HEK293 (cell line): Measurements from ENCODE around the gene IL36G.

ENCODE experiments used
- CTCF ChIA-PET: fragments of 350-600 bp; formaldehyde crosslinking; extraction: SDS; loops from one replicate; lab custom pipeline; 2021; ENCODE audit warnings: antibody characterized with exemption; lab: Yijun Ruan, JAX
- POLR2A ChIA-PET: fragments of 300-600 bp; formaldehyde crosslinking; extraction: SDS; loops from one replicate; lab custom pipeline; 2020; ENCODE audit warnings: antibody characterized with exemption, inconsistent platforms; lab: Yijun Ruan, JAX
- H3K27ac ChIP-seq: fragments of 200-500 bp; sonication (Bioruptor generic); 2 replicates; pipeline ENCODE4 v1.5.1; 2014; ENCODE audit warnings: low read depth, low read length, control low read depth, inconsistent platforms; ENCODE audit errors: extremely low read depth
- H3K36me3 ChIP-seq, 2 experiments: fragments of 200-500 bp in 1 of 2; sonication (Bioruptor generic) in 1 of 2; 1 replicate in 1 of 2; 2 replicates in 1 of 2; pipeline ENCODE4 v1.5.1; 2014 to 2017; ENCODE audit warnings: inconsistent platforms in 2 of 2, low read length in 2 of 2; ENCODE audit not compliant: control insufficient read depth in 2 of 2, insufficient read depth in 1 of 2
- H3K4me1 ChIP-seq: fragments of 200-500 bp; sonication (Bioruptor generic); 2 replicates; pipeline ENCODE4 v1.5.1; 2014; ENCODE audit warnings: mild to moderate bottlenecking, low read length, inconsistent platforms; ENCODE audit not compliant: control insufficient read depth, insufficient read depth
- H3K4me3 ChIP-seq: 2 replicates; pipeline ENCODE4 v1.5.1; 2011; ENCODE audit warnings: low read depth, mild to moderate bottlenecking, control low read depth, low read length, moderate library complexity
- H3K9me3 ChIP-seq: fragments of 200-500 bp; sonication (Bioruptor generic); 2 replicates; pipeline ENCODE4 v1.5.1; 2014; ENCODE audit warnings: low read depth, low read length, inconsistent platforms; ENCODE audit not compliant: control insufficient read depth, insufficient read depth
- BCL11A ChIP-seq: fragments of 450-650 bp; formaldehyde crosslinking; IDR thresholded peaks from 2 replicates; pipeline ENCODE4 v1.5.1; 2016; ENCODE audit warnings: low read depth, missing biosample characterization, missing genetic modification characterization
- BCL11B ChIP-seq: fragments of 450-650 bp; formaldehyde crosslinking; IDR thresholded peaks from 2 replicates; pipeline ENCODE4 v1.5.1; 2016; ENCODE audit warnings: low read depth, missing biosample characterization, missing genetic modification characterization
- FEZF1 ChIP-seq: fragments of 450-650 bp; formaldehyde crosslinking; IDR thresholded peaks from 2 replicates; pipeline ENCODE4 v1.5.1; 2016; ENCODE audit warnings: missing biosample characterization, missing genetic modification characterization
- OSR2 ChIP-seq: fragments of 450-650 bp; formaldehyde crosslinking; IDR thresholded peaks from 2 replicates; pipeline ENCODE4 v1.5.1; 2016; ENCODE audit warnings: missing biosample characterization, missing genetic modification characterization
- RBAK ChIP-seq: fragments of 450-650 bp; formaldehyde crosslinking; IDR thresholded peaks from 2 replicates; pipeline ENCODE4 v1.5.1; 2016; ENCODE audit warnings: missing biosample characterization, missing genetic modification characterization
- SP2 ChIP-seq: fragments of 450-650 bp; formaldehyde crosslinking; IDR thresholded peaks from 2 replicates; pipeline ENCODE4 v1.5.1; 2016; ENCODE audit warnings: missing biosample characterization, missing genetic modification characterization
- YY1 ChIP-seq: fragments of 450-650 bp; formaldehyde crosslinking; IDR thresholded peaks from 2 replicates; pipeline ENCODE4 v1.5.1; 2018; ENCODE audit warnings: missing biosample characterization, missing genetic modification characterization
- ZFP69B ChIP-seq: fragments of 450-650 bp; formaldehyde crosslinking; IDR thresholded peaks from 2 replicates; pipeline ENCODE4 v1.5.1; 2016; ENCODE audit warnings: missing biosample characterization, missing genetic modification characterization
- ZNF112 ChIP-seq: fragments of 450-650 bp; formaldehyde crosslinking; IDR thresholded peaks from 2 replicates; pipeline ENCODE4 v1.5.0; 2017; ENCODE audit warnings: missing biosample characterization, missing genetic modification characterization
- ZNF114 ChIP-seq: fragments of 450-650 bp; formaldehyde crosslinking; IDR thresholded peaks from 2 replicates; pipeline ENCODE4 v1.5.0; 2017; ENCODE audit warnings: missing biosample characterization, missing genetic modification characterization
- ZNF16 ChIP-seq: fragments of 450-650 bp; formaldehyde crosslinking; IDR thresholded peaks from 2 replicates; pipeline ENCODE4 v1.5.1; 2016; ENCODE audit warnings: low read depth, missing biosample characterization, missing genetic modification characterization
- ZNF202 ChIP-seq: fragments of 450-650 bp; formaldehyde crosslinking; IDR thresholded peaks from 2 replicates; pipeline ENCODE4 v1.5.1; 2016; ENCODE audit warnings: missing biosample characterization, missing genetic modification characterization, borderline replicate concordance
- ZNF239 ChIP-seq: fragments of 450-650 bp; formaldehyde crosslinking; IDR thresholded peaks from 2 replicates; pipeline ENCODE4 v1.5.1; 2016; ENCODE audit warnings: missing biosample characterization, missing genetic modification characterization
- ZNF341 ChIP-seq: fragments of 450-650 bp; formaldehyde crosslinking; IDR thresholded peaks from 2 replicates; pipeline ENCODE4; 2016; ENCODE audit warnings: low read depth, missing biosample characterization, missing genetic modification characterization
- ZNF366 ChIP-seq: fragments of 450-650 bp; formaldehyde crosslinking; conservative IDR thresholded peaks from 2 replicates; pipeline ENCODE4 v1.5.1; 2016; ENCODE audit warnings: missing biosample characterization, missing genetic modification characterization
- ZNF416 ChIP-seq: fragments of 450-650 bp; formaldehyde crosslinking; IDR thresholded peaks from 2 replicates; pipeline ENCODE4 v1.5.1; 2016; ENCODE audit warnings: missing biosample characterization, missing genetic modification characterization
- ZNF426 ChIP-seq: fragments of 450-650 bp; formaldehyde crosslinking; IDR thresholded peaks from 2 replicates; pipeline ENCODE4 v1.5.1; 2017; ENCODE audit warnings: missing biosample characterization, missing genetic modification characterization, mild to moderate bottlenecking, inconsistent platforms, moderate library complexity
- ZNF660 ChIP-seq: fragments of 450-650 bp; IDR thresholded peaks from 2 replicates; pipeline ENCODE4 v1.5.1; 2018; ENCODE audit warnings: missing biosample characterization, mild to moderate bottlenecking, missing genetic modification characterization
- ZNF677 ChIP-seq: fragments of 450-650 bp; IDR thresholded peaks from 2 replicates; pipeline ENCODE4 v1.5.0; 2018; ENCODE audit warnings: missing biosample characterization, mild to moderate bottlenecking, missing genetic modification characterization, moderate library complexity
- ZNF747 ChIP-seq: fragments of 450-650 bp; formaldehyde crosslinking; IDR thresholded peaks from 2 replicates; pipeline ENCODE4 v1.5.1; 2016; ENCODE audit warnings: missing biosample characterization, missing genetic modification characterization
- ZNF785 ChIP-seq: fragments of 450-650 bp; formaldehyde crosslinking; IDR thresholded peaks from 2 replicates; pipeline ENCODE4 v1.5.1; 2016; ENCODE audit warnings: missing biosample characterization, missing genetic modification characterization
- ZNF830 ChIP-seq: fragments of 450-650 bp; IDR thresholded peaks from 2 replicates; pipeline ENCODE4 v1.5.0; 2018; ENCODE audit warnings: missing biosample characterization, missing genetic modification characterization, low read depth, mild to moderate bottlenecking, moderate library complexity
- ZSCAN23 ChIP-seq: fragments of 450-650 bp; formaldehyde crosslinking; IDR thresholded peaks from 2 replicates; pipeline ENCODE4 v1.5.1; 2016; ENCODE audit warnings: missing biosample characterization, missing genetic modification characterization
- TF ChIP-seq, protein P1 (sequence below): fragments of 450-650 bp; formaldehyde crosslinking; IDR thresholded peaks from 2 replicates; pipeline ENCODE4 v1.5.1; 2016; ENCODE audit warnings: missing biosample characterization, missing genetic modification characterization
- TF ChIP-seq, protein P2 (sequence below): fragments of 450-650 bp; formaldehyde crosslinking; IDR thresholded peaks from 2 replicates; pipeline ENCODE4 v1.5.1; 2017; ENCODE audit warnings: missing biosample characterization, missing genetic modification characterization
- TF ChIP-seq, protein P3 (sequence below): fragments of 450-650 bp; formaldehyde crosslinking; IDR thresholded peaks from 2 replicates; pipeline ENCODE4 v1.5.1; 2016; ENCODE audit warnings: missing biosample characterization, missing genetic modification characterization
- TF ChIP-seq, protein P4 (sequence below): sonication (generic); formaldehyde crosslinking; IDR thresholded peaks from 2 replicates; pipeline ENCODE4 v1.8.1; 2022; ENCODE audit warnings: mild to moderate bottlenecking, moderate library complexity, missing genetic modification reagents

IL36G gene

DNA sequence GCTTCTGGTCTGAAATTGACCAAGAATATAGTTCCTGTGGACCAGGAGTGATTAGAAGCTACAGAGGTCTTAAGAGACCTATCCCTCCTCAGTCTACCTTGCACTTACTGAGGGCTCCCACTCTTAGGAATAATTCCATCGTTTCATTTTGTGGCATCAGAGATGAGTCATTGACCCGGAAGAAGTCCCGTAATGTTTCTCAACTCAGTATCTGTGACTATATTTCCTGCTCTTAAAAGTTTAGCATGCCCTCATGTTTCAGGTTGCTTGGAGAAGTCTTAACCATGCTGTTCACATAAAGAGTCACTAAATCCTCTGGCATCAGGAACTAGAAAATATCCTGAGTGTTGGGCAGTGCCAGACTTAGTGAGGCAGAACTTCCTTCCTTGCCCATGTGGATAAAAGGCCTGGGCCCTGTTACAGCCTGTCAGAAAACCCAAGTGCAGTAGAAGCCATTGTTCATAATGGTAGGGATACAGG, 27.3 kb downstream of the IL36G start, which contains the start of gene IL36A (continued):
- TF ChIP-seq ZNF341 (no peak), ZFP69B (tag by site-specific recombination) (no peak)

DNA sequence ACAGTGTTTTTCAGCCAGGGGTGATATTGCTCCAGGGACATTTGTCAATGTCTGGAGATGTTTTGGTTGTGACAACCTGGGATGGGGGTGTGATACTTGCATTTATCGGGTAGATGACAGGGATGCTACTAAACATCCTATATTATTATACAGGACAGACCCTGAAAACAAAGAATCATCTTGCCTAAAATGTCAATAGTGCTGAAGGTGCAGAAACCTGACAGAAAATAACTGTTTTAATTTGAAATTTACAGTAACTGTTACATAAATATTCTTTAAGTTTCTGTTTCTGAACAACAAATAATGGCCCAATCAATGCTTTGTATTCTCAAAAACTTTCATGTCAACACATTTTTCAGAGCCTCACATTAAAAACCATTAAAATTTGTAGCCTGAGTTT, 29.4 kb downstream of the IL36G start:
- CTCF ChIA-PET: no interaction called here
- no peak for TF ChIP-seq ZNF747
- TF ChIP-seq ZNF366 (tag by site-specific recombination): no peak
- no peak for TF ChIP-seq ZNF16
- TF ChIP-seq, protein P1, sequence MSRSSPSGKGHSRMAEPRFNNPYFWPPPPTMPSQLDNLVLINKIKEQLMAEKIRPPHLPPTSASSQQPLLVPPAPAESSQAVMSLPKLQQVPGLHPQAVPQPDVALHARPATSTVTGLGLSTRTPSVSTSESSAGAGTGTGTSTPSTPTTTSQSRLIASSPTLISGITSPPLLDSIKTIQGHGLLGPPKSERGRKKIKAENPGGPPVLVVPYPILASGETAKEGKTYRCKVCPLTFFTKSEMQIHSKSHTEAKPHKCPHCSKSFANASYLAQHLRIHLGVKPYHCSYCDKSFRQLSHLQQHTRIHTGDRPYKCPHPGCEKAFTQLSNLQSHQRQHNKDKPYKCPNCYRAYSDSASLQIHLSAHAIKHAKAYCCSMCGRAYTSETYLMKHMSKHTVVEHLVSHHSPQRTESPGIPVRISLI: no peak
- no peak for TF ChIP-seq ZNF112 (tag by site-specific recombination)
- TF ChIP-seq, protein P2, sequence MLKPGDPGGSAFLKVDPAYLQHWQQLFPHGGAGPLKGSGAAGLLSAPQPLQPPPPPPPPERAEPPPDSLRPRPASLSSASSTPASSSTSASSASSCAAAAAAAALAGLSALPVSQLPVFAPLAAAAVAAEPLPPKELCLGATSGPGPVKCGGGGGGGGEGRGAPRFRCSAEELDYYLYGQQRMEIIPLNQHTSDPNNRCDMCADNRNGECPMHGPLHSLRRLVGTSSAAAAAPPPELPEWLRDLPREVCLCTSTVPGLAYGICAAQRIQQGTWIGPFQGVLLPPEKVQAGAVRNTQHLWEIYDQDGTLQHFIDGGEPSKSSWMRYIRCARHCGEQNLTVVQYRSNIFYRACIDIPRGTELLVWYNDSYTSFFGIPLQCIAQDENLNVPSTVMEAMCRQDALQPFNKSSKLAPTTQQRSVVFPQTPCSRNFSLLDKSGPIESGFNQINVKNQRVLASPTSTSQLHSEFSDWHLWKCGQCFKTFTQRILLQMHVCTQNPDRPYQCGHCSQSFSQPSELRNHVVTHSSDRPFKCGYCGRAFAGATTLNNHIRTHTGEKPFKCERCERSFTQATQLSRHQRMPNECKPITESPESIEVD: no peak
- TF ChIP-seq ZNF426 (tag by site-specific recombination): no peak
- TF ChIP-seq ZNF660 (tag by site-specific recombination): no peak
- H3K4me3 ChIP-seq: no peak overlapping the region
- H3K4me1 ChIP-seq: no peaks in the 10 kb centered on the region
- POLR2A ChIA-PET: no interaction called here
- no peaks in the 10 kb centered on the region for H3K9me3 ChIP-seq
- no peaks in the 10 kb centered on the region for H3K36me3 ChIP-seq
- no peak overlapping the region for H3K27ac ChIP-seq

DNA sequence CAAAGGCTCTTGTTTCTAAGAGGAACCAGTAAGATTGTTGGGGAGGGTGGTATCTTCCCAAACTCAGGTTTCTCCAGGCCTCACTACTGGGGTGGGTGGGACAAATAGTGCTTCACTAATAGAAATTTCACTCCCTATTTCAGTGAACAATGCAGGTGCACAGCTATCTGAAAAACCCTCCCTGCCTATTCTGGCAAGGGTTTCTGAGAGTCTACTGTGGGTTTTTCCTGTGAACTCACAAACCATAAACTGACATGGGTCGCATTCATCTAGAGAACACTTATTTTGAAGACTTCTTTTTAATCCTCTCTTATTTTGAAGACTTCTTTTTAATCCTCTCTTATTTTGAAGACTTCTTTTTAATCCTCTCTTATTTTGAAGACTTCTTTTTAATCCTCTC, 31.8 kb downstream of the IL36G start:
- Histone ChIP-seq H3K27ac (no peak overlapping the region), H3K4me1 (no peaks in the 10 kb centered on the region), H3K36me3 (no peaks in the 10 kb centered on the region), H3K4me3 (no peak overlapping the region), H3K9me3 (no peaks in the 10 kb centered on the region)
- TF ChIP-seq ZNF830 (tag by site-specific recombination) (no peak), OSR2 (tag by site-specific recombination) (no peak), ZNF114 (no peak), YY1 (no peak), ZNF416 (tag by site-specific recombination) (no peak), ZNF202 (tag by site-specific recombination) (no peak), BCL11A (tag by site-specific recombination) (no peak), ZNF677 (tag by site-specific recombination) (no peak), ZSCAN23 (tag by site-specific recombination) (no peak), ZNF785 (tag by site-specific recombination) (no peak), RBAK (tag by site-specific recombination) (no peak), BCL11B (tag by site-specific recombination) (no peak), FEZF1 (tag by site-specific recombination) (no peak), ZNF239 (tag by site-specific recombination) (no peak), SP2 (no peak)
- TF ChIP-seq, protein P3, sequence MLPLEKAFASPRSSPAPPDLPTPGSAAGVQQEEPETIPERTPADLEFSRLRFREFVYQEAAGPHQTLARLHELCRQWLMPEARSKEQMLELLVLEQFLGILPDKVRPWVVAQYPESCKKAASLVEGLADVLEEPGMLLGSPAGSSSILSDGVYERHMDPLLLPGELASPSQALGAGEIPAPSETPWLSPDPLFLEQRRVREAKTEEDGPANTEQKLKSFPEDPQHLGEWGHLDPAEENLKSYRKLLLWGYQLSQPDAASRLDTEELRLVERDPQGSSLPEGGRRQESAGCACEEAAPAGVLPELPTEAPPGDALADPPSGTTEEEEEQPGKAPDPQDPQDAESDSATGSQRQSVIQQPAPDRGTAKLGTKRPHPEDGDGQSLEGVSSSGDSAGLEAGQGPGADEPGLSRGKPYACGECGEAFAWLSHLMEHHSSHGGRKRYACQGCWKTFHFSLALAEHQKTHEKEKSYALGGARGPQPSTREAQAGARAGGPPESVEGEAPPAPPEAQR (tag by site-specific recombination): no peak
- TF ChIP-seq, protein P4, sequence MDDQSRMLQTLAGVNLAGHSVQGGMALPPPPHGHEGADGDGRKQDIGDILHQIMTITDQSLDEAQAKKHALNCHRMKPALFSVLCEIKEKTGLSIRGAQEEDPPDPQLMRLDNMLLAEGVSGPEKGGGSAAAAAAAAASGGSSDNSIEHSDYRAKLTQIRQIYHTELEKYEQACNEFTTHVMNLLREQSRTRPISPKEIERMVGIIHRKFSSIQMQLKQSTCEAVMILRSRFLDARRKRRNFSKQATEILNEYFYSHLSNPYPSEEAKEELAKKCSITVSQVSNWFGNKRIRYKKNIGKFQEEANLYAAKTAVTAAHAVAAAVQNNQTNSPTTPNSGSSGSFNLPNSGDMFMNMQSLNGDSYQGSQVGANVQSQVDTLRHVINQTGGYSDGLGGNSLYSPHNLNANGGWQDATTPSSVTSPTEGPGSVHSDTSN (CRISPR knock-in tag): no peak
- POLR2A ChIA-PET: no interaction called here
- CTCF ChIA-PET: no interaction called here
